Testis (tissue), 3 donors: ENCODE data around the gene CES5A. TPM values are rescaled to one million over a fixed set of nuclear protein-coding genes. Genes with fewer than 3 reads are reported as not detected.

ENCODE experiments used
- DNase-seq: peaks from one replicate; pipeline ENCODE4 v3.0.0-alpha.2; 2019
- H3K27ac ChIP-seq, 2 donors: fragments of 200-600 bp; sonication (generic); one replicate each; pipeline ENCODE4 v1.5.1; 2019
- H3K27me3 ChIP-seq: fragments of 200-600 bp; sonication (generic); one replicate; pipeline ENCODE4 v1.5.1; 2019
- H3K36me3 ChIP-seq: fragments of 200-600 bp; sonication (generic); one replicate; pipeline ENCODE4 v1.5.1; 2017; ENCODE audit warnings: low read depth; ENCODE audit errors: missing control alignments
- H3K4me1 ChIP-seq: fragments of 200-600 bp; sonication (generic); one replicate; pipeline ENCODE4 v1.5.1; 2019
- H3K4me3 ChIP-seq, 2 donors: fragments of 200-600 bp; sonication (generic); one replicate each; pipeline ENCODE4 v1.5.1; 2017 to 2019
- H3K9me3 ChIP-seq: fragments of 200-600 bp; sonication (generic); one replicate; pipeline ENCODE4 v1.5.1; 2017
- CTCF ChIP-seq, 3 experiments: fragments of 450-650 bp in 2 of 3; fragments of 200-600 bp in 1 of 3; sonication (generic) in 1 of 3; IDR thresholded peaks; one replicate each; pipeline ENCODE4 v1.5.1; 2016 to 2019; ENCODE audit warnings: antibody characterized with exemption in 3 of 3, mild to moderate bottlenecking in 2 of 3, moderate library complexity in 1 of 3
- POLR2A ChIP-seq: fragments of 450-650 bp; IDR thresholded peaks from one replicate; pipeline ENCODE4 v1.6.1; 2017; ENCODE audit warnings: antibody characterized with exemption, mild to moderate bottlenecking, moderate library complexity
- WGBS, 2 donors: methylation state at CpG; one replicate each; pipeline ENCODE4 v1.1.5; 2018; 5-methylcytosine and 5-hydroxymethylcytosine counted together
- intact Hi-C: fragments of 100-400 bp; cut with DNase I; formaldehyde crosslinking; loops from one replicate; pipeline ENCODE4 v1.15.1; 2023; ENCODE audit warnings: low total_unique reads
- polyA plus RNA-seq: library from polyadenylated mRNA; stranded (reverse); fragments of 350-450 nt; fragmentation: Illumina TruSeq; extraction: RNeasy Lipid Tissue Mini Kit (QIAGEN cat#74804); gene quantifications from one replicate; pipeline ENCODE4 v1.2.3, GENCODE V29; 2014; ENCODE audit warnings: low read depth, low replicate concordance; ENCODE audit not compliant: insufficient read depth
- total RNA-seq, 2 donors: library from RNA; depleted of rRNA; stranded (reverse); fragments of >200 nt; gene quantifications; one replicate each; pipeline ENCODE4 v1.2.3, GENCODE V29; 2016

The CES5A gene
- total and polyA plus RNA-seq, 3 donors from 2014 or later: 0.83 to 1.5 TPM; not detected in 1

- no peak overlapping the region for H3K27ac ChIP-seq
- intact Hi-C loops: no loop called here
- H3K9me3 ChIP-seq: no peaks in the 10 kb centered on the region
- no peak overlapping the region for H3K4me3 ChIP-seq
- no peak for DNase-seq
- H3K36me3 ChIP-seq: no peaks in the 10 kb centered on the region
- TF ChIP-seq POLR2A (no peak), CTCF (IDR thresholded peaks at IDR 0.05) (no peak)
- no peaks in the 10 kb centered on the region for H3K4me1 ChIP-seq
- 57 to 63% methylated on average over 10 of the region's 10 CpGs for WGBS, 2 donors
- H3K27me3 ChIP-seq: no peaks in the 10 kb centered on the region
Observed at GRCh38 chr16:55901566-55902217, 26.5 kb upstream of the CES5A start.

- no peak for DNase-seq
- no peak overlapping the region for H3K4me3 ChIP-seq
- H3K27ac ChIP-seq: no peak overlapping the region
- H3K36me3 ChIP-seq: no peaks in the 10 kb centered on the region
- H3K9me3 ChIP-seq: no peaks in the 10 kb centered on the region
- intact Hi-C loops: no loop called here
- H3K27me3 ChIP-seq: no peaks in the 10 kb centered on the region
- TF ChIP-seq CTCF (IDR thresholded peaks at IDR 0.05): no peak
- TF ChIP-seq POLR2A: no peak
- H3K4me1 ChIP-seq: no peaks in the 10 kb centered on the region
- 75 to 76% methylated on average over 5 of the region's 5 CpGs for WGBS, 2 donors
Observed at GRCh38 chr16:55900616-55901393, 25.6 kb upstream of the CES5A start.

- no peak for TF ChIP-seq CTCF (IDR thresholded peaks at IDR 0.05)
- TF ChIP-seq POLR2A: no peak
- Histone ChIP-seq H3K4me1 (no peaks in the 10 kb centered on the region), H3K27ac (no peak overlapping the region), H3K9me3 (no peaks in the 10 kb centered on the region), H3K4me3 (no peak overlapping the region), H3K36me3 (no peaks in the 10 kb centered on the region), H3K27me3 (no peaks in the 10 kb centered on the region)
- WGBS, 2 donors: 45 to 71% methylated on average over 3 of the region's 3 CpGs
- DNase-seq: no peak
- intact Hi-C loops: no loop called here
Observed at GRCh38 chr16:55899857-55900256, 24.7 kb upstream of the CES5A start.

- no peak overlapping the region for H3K4me3 ChIP-seq
- 83 to 92% methylated on average over 1 of the region's 1 CpG for WGBS, 2 donors
- intact Hi-C loops: no loop called here
- TF ChIP-seq CTCF (IDR thresholded peaks at IDR 0.05) (no peak), POLR2A (no peak)
- H3K27ac ChIP-seq: no peak overlapping the region
- DNase-seq: no peak
- no peaks in the 10 kb centered on the region for H3K27me3 ChIP-seq
- no peaks in the 10 kb centered on the region for H3K9me3 ChIP-seq
- H3K36me3 ChIP-seq: no peaks in the 10 kb centered on the region
- H3K4me1 ChIP-seq: no peaks in the 10 kb centered on the region
Observed at GRCh38 chr16:55898592-55898991, 23.4 kb upstream of the CES5A start.
